ENCODE results near the gene NCR2. TPM values are rescaled to one million over a fixed set of nuclear protein-coding genes. Genes with fewer than 3 reads are reported as not detected.

NCR2 gene
- polyA plus RNA-seq, 1 donor = 0.42 TPM

DNA sequence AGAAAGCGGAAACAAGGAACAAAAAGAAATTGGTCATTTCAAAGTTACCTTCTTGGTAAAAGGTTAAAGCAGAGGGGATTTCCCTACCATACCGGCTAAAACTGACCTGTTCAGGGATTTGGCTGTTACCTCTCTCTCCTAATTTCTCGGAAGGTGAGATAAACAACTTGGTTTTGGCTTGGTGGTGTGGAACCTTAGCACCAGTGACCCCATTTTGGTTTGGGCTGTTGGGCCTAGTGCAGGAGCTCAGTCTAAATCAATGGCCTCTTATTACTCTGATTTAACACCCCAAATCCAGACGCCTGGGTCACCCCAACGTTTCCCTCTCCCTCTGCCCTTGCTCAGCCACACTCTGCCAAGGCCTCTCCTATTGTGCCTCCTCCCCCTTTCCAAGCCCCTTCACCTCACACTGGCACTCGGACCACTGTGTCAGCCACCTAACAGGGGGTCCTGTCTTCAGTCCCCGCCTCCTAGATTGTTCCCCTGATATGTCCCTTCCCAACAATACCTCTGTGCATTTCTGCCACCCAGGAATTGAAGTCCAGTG is 8.3 kb downstream of the NCR2 start:
- Histone ChIP-seq H3K27ac (ENCODE audit: low read length) (no peak overlapping the region), H3K4me1 (ENCODE audit: control insufficient read depth, insufficient read depth, low read length) (no peaks in the 10 kb centered on the region), H3K27me3 (ENCODE audit: control insufficient read depth, insufficient read depth, low read length) (peaks cover 28% of the 10 kb centered on the region), H3K36me3 (ENCODE audit: control insufficient read depth, insufficient read depth, low read length) (no peaks in the 10 kb centered on the region), H3K4me3 (ENCODE audit: low read length) (no peak overlapping the region), H3K9me3 (ENCODE audit: control insufficient read depth, low read depth, low read length) (no peaks in the 10 kb centered on the region)
- WGBS (ENCODE audit: insufficient coverage, low lambda C conversion rate) = 100% methylated on average over 1 of the region's 7 CpGs
- DNase-seq = no peak

DNA sequence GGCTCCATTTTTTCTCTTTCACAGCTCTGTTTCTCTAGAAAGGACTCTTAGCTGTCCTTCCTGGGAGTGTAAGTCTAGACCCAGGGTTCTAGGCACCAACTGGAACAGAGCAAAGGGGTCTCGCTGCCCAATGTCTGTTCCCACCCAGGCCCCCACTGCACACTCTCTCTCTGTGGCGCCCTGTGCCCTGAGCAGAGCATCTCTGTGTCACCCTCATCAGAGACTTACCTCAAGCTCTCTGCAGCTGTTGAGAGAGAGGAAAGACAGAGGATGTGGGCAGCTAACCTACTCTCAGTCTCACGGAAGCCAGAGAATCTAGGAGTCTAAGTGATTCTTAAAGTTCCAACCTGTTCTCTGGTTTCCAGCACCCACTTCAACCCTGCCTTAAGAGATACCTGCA is 9.5 kb downstream of the NCR2 start:
- WGBS (ENCODE audit: insufficient coverage, low lambda C conversion rate) = no CpG with 5 or more reads among the region's 3 CpGs
- Histone ChIP-seq H3K36me3 (ENCODE audit: control insufficient read depth, insufficient read depth, low read length) (no peaks in the 10 kb centered on the region), H3K9me3 (ENCODE audit: control insufficient read depth, low read depth, low read length) (no peaks in the 10 kb centered on the region)

GRCh38 chr6:41345901-41346300 is 10.5 kb downstream of the NCR2 start:
- Histone ChIP-seq H3K4me3 (ENCODE audit: low read length) (no peak overlapping the region), H3K9me3 (ENCODE audit: control insufficient read depth, low read depth, low read length) (no peaks in the 10 kb centered on the region), H3K27me3 (ENCODE audit: control insufficient read depth, insufficient read depth, low read length) (peaks cover 30% of the 10 kb centered on the region), H3K36me3 (ENCODE audit: control insufficient read depth, insufficient read depth, low read length) (no peaks in the 10 kb centered on the region), H3K27ac (ENCODE audit: low read length) (no peak overlapping the region), H3K4me1 (ENCODE audit: control insufficient read depth, insufficient read depth, low read length) (no peaks in the 10 kb centered on the region)
- 82% methylated on average over 2 of the region's 8 CpGs for WGBS (ENCODE audit: insufficient coverage, low lambda C conversion rate)
- no peak for DNase-seq

More for the DNA sequence above, 9.5 kb downstream of the NCR2 start:
- Histone ChIP-seq H3K4me3 (ENCODE audit: low read length) (no peak overlapping the region), H3K27me3 (ENCODE audit: control insufficient read depth, insufficient read depth, low read length) (peaks cover 28% of the 10 kb centered on the region), H3K27ac (ENCODE audit: low read length) (no peak overlapping the region), H3K4me1 (ENCODE audit: control insufficient read depth, insufficient read depth, low read length) (no peaks in the 10 kb centered on the region)
- DNase-seq = no peak

DNA sequence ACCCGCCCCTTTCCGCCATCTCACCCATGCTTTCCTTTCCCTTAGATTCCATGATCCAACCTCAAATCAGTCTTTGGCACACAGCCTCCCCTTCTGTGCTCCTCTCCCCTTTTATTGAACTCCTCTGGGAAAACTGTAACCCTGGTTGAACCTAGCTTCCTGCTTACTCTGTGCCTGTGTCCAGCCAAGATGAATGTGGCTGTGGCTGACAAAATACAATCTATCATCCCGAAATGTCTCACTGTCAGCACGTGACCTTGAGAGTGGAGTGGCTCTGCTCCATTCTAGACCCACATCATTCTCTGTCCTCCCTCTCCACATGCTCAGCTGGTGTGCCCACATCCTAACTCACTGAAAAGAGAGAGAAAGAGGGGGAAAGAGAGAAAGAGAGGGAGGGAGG is 11.0 kb downstream of the NCR2 start:
- no peaks in the 10 kb centered on the region for H3K4me1 ChIP-seq (ENCODE audit: control insufficient read depth, insufficient read depth, low read length)
- no peak for DNase-seq
- no peak overlapping the region for H3K27ac ChIP-seq (ENCODE audit: low read length)
- peaks cover 29% of the 10 kb centered on the region for H3K27me3 ChIP-seq (ENCODE audit: control insufficient read depth, insufficient read depth, low read length)
- no peak overlapping the region for H3K4me3 ChIP-seq (ENCODE audit: low read length)
- no CpG with 5 or more reads among the region's 4 CpGs for WGBS (ENCODE audit: insufficient coverage, low lambda C conversion rate)
- no peaks in the 10 kb centered on the region for H3K36me3 ChIP-seq (ENCODE audit: control insufficient read depth, insufficient read depth, low read length)
- no peaks in the 10 kb centered on the region for H3K9me3 ChIP-seq (ENCODE audit: control insufficient read depth, low read depth, low read length)

DNA sequence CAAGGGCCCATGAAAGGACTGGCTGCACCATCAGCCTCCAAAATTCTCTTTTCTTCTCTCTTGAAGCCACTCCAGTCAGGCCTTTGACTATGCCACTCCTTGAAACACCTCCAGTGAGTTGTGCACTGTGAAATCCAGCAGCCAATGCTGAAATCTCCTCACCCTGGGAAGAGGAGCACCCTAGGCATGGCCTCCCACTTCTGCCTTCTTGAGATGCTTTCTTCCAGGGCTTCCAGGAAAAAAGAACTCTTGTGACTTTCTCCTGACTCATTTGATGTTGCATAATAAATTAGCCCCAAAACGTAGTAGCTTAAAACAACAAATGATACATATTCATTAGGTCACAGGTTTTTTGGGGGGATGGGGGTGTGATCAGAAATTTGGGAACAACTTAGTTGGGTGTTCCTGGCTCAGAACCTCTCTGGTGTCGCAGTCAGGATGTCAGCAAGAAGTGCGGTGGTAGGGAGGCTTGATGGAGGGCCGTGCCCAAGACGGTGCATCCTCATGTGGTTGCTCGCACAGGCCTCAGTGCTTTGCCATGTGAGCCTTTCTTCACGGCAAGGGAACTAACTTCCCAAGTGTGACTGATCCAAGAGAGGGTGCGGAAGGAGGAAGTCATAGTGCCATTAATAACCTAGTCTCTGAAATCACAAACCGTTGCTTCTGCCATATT is 12.1 kb downstream of the NCR2 start:
- Histone ChIP-seq H3K36me3 (ENCODE audit: control insufficient read depth, insufficient read depth, low read length) (no peaks in the 10 kb centered on the region), H3K9me3 (ENCODE audit: control insufficient read depth, low read depth, low read length) (no peaks in the 10 kb centered on the region), H3K27ac (ENCODE audit: low read length) (no peak overlapping the region), H3K4me3 (ENCODE audit: low read length) (no peak overlapping the region), H3K4me1 (ENCODE audit: control insufficient read depth, insufficient read depth, low read length) (no peaks in the 10 kb centered on the region), H3K27me3 (ENCODE audit: control insufficient read depth, insufficient read depth, low read length) (peaks cover 19% of the 10 kb centered on the region)
- DNase-seq = no peak
- WGBS (ENCODE audit: insufficient coverage, low lambda C conversion rate) = no CpG with 5 or more reads among the region's 9 CpGs

DNA sequence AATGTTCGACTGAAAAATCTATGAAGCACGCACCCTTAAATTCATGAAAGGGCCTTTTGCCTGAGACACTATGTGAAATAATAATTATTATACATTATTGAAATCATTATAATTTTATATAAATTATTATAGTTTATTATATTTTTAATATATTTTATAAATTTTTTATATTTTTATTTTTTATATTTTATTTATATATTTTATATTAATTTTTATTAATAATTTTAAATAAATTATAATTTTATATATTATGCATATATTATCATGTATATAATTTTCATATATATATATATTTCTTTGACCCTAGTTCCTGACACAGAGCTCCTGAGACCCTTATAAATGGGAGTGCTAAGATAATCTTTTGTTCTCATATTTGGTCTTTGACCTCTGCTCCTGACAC is 13.5 kb downstream of the NCR2 start:
- WGBS (ENCODE audit: insufficient coverage, low lambda C conversion rate) = 100% methylated on average over 2 of the region's 2 CpGs
- peaks cover 20% of the 10 kb centered on the region for H3K27me3 ChIP-seq (ENCODE audit: control insufficient read depth, insufficient read depth, low read length)

GRCh38 chr6:41352396-41352795 is 17.0 kb downstream of the NCR2 start:
- H3K36me3 ChIP-seq (ENCODE audit: control insufficient read depth, insufficient read depth, low read length) = no peaks in the 10 kb centered on the region
- WGBS (ENCODE audit: insufficient coverage, low lambda C conversion rate) = no CpG with 5 or more reads among the region's 3 CpGs
- H3K27me3 ChIP-seq (ENCODE audit: control insufficient read depth, insufficient read depth, low read length) = peaks cover 20% of the 10 kb centered on the region
- no peaks in the 10 kb centered on the region for H3K4me1 ChIP-seq (ENCODE audit: control insufficient read depth, insufficient read depth, low read length)
- H3K9me3 ChIP-seq (ENCODE audit: control insufficient read depth, low read depth, low read length) = no peaks in the 10 kb centered on the region
- no peak for DNase-seq
- no peak overlapping the region for H3K4me3 ChIP-seq (ENCODE audit: low read length)
- H3K27ac ChIP-seq (ENCODE audit: low read length) = no peak overlapping the region

More for the DNA sequence above, 13.5 kb downstream of the NCR2 start:
- H3K36me3 ChIP-seq (ENCODE audit: control insufficient read depth, insufficient read depth, low read length) = no peaks in the 10 kb centered on the region
- no peaks in the 10 kb centered on the region for H3K4me1 ChIP-seq (ENCODE audit: control insufficient read depth, insufficient read depth, low read length)
- no peak for DNase-seq
- no peak overlapping the region for H3K4me3 ChIP-seq (ENCODE audit: low read length)
- H3K27ac ChIP-seq (ENCODE audit: low read length) = no peak overlapping the region
- no peaks in the 10 kb centered on the region for H3K9me3 ChIP-seq (ENCODE audit: control insufficient read depth, low read depth, low read length)

DNA sequence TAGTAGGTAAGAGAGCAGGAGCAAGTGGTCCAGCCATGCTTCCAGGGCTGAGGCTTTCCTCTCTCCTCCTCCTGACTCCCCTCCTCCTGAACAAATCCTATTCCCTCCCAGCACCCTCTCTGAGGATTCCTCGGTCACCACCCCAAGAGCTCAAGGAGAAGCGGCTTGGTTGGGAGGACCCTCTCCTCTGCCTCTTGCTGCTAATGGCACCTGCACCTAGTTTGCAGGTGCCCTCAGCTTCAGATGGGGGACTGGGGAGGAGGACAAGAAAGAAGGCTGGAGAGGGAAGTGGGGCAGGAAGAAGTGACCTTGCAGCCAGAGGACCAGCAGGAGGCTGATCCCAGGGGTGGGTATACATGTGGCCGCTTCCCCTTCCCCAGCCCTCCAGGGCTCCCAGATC is 17.5 kb downstream of the NCR2 start:
- H3K27ac ChIP-seq (ENCODE audit: low read length) = no peak overlapping the region

GRCh38 chr6:41353333-41353732 is 17.9 kb downstream of the NCR2 start:
- H3K4me1 ChIP-seq (ENCODE audit: control insufficient read depth, insufficient read depth, low read length) = no peaks in the 10 kb centered on the region
- DNase-seq = no peak
- no CpG with 5 or more reads among the region's 3 CpGs for WGBS (ENCODE audit: insufficient coverage, low lambda C conversion rate)
- no peak overlapping the region for H3K27ac ChIP-seq (ENCODE audit: low read length)
- H3K9me3 ChIP-seq (ENCODE audit: control insufficient read depth, low read depth, low read length) = no peaks in the 10 kb centered on the region
- H3K27me3 ChIP-seq (ENCODE audit: control insufficient read depth, insufficient read depth, low read length) = peaks cover 20% of the 10 kb centered on the region
- no peaks in the 10 kb centered on the region for H3K36me3 ChIP-seq (ENCODE audit: control insufficient read depth, insufficient read depth, low read length)
- H3K4me3 ChIP-seq (ENCODE audit: low read length) = no peak overlapping the region

More for the DNA sequence above, 17.5 kb downstream of the NCR2 start:
- Histone ChIP-seq H3K4me1 (ENCODE audit: control insufficient read depth, insufficient read depth, low read length) (no peaks in the 10 kb centered on the region), H3K36me3 (ENCODE audit: control insufficient read depth, insufficient read depth, low read length) (no peaks in the 10 kb centered on the region), H3K9me3 (ENCODE audit: control insufficient read depth, low read depth, low read length) (no peaks in the 10 kb centered on the region), H3K4me3 (ENCODE audit: low read length) (no peak overlapping the region), H3K27me3 (ENCODE audit: control insufficient read depth, insufficient read depth, low read length) (peaks cover 20% of the 10 kb centered on the region)
- WGBS (ENCODE audit: insufficient coverage, low lambda C conversion rate) = no CpG with 5 or more reads among the region's 3 CpGs
- DNase-seq = no peak

DNA sequence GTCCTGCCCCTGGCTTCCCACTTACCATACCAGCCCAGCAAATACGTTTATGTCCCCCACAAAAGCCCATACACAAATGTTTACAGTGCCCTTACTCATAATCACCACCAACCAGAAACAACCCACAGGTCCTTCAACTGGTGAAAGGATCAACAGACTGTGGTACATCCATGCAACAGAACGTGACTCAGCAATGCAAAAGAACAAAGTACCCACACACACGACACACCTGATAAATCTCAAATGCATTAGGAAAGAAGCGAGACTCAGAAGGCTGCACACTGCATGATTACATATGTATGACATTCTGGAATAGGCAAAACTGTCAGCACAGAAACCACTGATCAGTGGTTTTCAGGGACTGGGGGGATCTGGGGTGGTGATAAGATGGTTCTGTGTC is 20.5 kb downstream of the NCR2 start:
- no peaks in the 10 kb centered on the region for H3K4me1 ChIP-seq (ENCODE audit: control insufficient read depth, insufficient read depth, low read length)
- no CpG with 5 or more reads among the region's 4 CpGs for WGBS (ENCODE audit: insufficient coverage, low lambda C conversion rate)
- no peak overlapping the region for H3K27ac ChIP-seq (ENCODE audit: low read length)
- no peak for DNase-seq
- peaks cover 18% of the 10 kb centered on the region for H3K27me3 ChIP-seq (ENCODE audit: control insufficient read depth, insufficient read depth, low read length)
- H3K4me3 ChIP-seq (ENCODE audit: low read length) = no peak overlapping the region
- no peaks in the 10 kb centered on the region for H3K36me3 ChIP-seq (ENCODE audit: control insufficient read depth, insufficient read depth, low read length)
- peaks cover 13% of the 10 kb centered on the region for H3K9me3 ChIP-seq (ENCODE audit: control insufficient read depth, low read depth, low read length)

GRCh38 chr6:41356825-41357224 is 21.4 kb downstream of the NCR2 start:
- H3K27me3 ChIP-seq (ENCODE audit: control insufficient read depth, insufficient read depth, low read length) = peaks cover 16% of the 10 kb centered on the region
- no peak overlapping the region for H3K27ac ChIP-seq (ENCODE audit: low read length)
- no peaks in the 10 kb centered on the region for H3K36me3 ChIP-seq (ENCODE audit: control insufficient read depth, insufficient read depth, low read length)
- peaks cover 20% of the 10 kb centered on the region for H3K9me3 ChIP-seq (ENCODE audit: control insufficient read depth, low read depth, low read length)
- no CpG with 5 or more reads among the region's 3 CpGs for WGBS (ENCODE audit: insufficient coverage, low lambda C conversion rate)
- no peak overlapping the region for H3K4me3 ChIP-seq (ENCODE audit: low read length)
- no peaks in the 10 kb centered on the region for H3K4me1 ChIP-seq (ENCODE audit: control insufficient read depth, insufficient read depth, low read length)
- DNase-seq = no peak
